HG03378 (cell line): ENCODE data around the gene CSRNP2.

ENCODE experiments used
- ATAC-seq: cut with Tn5 transposase; IDR thresholded peaks from one replicate; pipeline ENCODE4 v1.9.1; 2021; ENCODE audit warnings: mild to moderate bottlenecking, moderate library complexity; ENCODE audit not compliant: unreplicated experiment

CSRNP2 gene, protein sequence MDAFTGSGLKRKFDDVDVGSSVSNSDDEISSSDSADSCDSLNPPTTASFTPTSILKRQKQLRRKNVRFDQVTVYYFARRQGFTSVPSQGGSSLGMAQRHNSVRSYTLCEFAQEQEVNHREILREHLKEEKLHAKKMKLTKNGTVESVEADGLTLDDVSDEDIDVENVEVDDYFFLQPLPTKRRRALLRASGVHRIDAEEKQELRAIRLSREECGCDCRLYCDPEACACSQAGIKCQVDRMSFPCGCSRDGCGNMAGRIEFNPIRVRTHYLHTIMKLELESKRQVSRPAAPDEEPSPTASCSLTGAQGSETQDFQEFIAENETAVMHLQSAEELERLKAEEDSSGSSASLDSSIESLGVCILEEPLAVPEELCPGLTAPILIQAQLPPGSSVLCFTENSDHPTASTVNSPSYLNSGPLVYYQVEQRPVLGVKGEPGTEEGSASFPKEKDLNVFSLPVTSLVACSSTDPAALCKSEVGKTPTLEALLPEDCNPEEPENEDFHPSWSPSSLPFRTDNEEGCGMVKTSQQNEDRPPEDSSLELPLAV

GRCh38 chr12:51083126-51083833 lies at the start of gene CSRNP2:
CSRNP2 (minus strand) TSS chr12:51083596; CDS start chr12:51076561, 7,035 bp downstream.
- peak; percentile 87 for ATAC-seq

DNA sequence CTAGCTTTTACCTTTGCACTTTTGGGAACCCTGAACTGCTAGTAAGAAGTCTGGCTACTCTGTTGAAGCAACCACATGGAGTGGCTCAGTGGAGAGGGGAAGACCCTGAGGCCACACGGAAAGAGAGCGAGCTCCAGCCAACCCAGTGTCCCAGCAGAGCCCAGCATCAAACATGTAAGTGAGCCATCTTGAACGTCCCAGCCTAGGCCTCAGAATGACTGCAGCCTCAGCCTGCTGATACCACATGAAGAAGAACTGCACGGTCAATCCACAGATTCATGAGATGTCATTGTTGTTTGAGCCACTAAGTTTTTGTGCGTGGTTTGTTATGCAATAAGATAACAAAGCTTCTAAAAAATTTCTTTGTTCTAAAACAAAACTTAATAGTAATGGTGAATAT lies 49.3 kb upstream of the CSRNP2 start:
- no peak for ATAC-seq

DNA sequence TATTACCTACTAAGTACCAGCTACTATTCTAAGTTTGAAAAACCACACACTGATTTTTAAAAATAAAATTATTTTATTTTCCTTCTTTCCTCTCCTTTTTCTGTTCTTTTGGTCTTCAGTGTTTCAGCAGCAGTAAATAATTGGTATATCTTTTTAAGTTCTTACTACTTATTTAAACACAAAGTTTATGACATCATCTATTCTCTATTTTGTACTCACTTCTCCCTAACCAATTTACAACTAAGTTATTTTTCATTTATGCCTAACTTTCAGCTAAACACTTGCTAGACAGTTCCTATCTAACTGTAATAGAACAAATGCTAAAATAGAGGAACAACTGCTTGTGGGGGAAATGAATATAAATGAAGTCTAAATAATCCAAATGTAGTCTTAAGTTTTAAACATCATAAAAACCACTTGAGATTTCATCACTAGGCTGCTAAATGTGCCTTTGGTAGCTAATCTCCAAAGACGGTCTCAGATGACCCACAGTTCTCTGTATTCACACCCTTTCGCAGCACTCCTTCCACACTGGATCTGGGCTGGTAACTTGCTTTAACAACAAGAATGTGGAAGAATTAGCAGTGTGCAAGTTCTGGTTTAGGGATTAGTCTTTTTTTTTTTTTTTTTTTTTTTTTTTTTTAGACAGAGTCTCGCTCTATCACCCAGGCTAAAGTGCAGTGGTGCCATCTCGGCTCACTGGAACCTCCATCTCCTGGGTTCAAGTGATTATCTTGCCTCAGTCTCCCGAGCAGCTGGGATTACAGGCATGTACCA lies 48.5 kb upstream of the CSRNP2 start:
- ATAC-seq: no peak

DNA sequence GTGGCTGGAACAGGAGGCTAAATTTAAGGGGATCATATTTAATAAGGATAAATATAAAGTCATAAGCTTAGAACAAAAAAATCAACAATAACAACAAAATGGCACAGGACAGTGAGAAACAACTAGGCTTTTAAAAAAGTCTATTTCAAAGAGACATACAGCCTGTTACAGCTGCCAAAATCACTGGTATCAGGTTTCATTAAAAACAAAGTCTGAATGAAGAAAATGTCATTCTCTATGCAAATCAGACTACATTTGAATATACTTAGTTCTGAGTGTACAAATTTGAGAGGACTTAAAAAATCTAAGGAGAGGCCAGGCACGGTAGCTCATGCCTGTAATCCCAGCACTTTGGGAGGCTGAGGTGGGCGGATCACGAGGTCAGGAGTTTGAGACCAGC lies 45.5 kb upstream of the CSRNP2 start:
- no peak for ATAC-seq

- no peak for ATAC-seq
Observed at GRCh38 chr12:51127050-51127729, 43.8 kb upstream of the CSRNP2 start.

DNA sequence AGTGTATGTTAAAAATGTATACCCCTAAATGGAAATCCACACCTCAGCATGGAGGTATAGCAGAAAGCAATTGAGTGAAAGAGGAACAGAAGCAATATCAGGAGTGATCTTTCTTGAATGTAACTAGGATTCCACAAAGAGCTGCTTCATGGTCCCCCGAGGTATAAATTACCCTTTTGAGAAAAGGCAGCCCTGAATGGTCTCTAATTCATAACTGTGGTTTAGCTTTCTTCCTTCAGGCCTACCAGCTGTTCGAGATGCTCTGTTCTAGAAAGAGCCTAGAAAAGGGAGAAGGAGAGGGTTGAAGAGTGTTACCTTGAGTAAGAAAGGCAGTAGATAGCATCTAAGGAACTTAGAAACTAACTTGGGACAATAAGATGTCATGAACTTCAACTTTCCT lies 42.9 kb upstream of the CSRNP2 start:
- no peak for ATAC-seq

DNA sequence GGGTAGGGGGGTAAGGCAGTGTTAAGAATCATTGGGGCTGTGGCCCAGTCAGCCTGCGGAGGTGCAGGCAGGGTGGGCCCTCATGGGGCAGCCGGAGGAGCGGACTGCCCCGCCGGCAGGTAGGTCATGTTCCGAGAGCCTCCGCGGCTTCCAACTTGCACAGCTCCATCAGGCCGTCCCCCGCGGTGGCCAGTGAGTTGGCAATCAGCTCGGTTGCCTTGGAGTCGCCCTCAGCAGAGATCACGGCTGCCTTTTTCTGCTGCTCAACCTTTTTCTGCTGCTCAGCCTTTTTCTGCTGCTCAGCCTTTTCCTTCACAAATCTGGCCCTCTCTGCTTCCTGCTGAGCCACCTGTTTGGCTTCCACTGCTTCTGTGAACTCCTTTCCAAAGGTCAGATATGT lies 41.1 kb upstream of the CSRNP2 start:
- no peak for ATAC-seq

DNA sequence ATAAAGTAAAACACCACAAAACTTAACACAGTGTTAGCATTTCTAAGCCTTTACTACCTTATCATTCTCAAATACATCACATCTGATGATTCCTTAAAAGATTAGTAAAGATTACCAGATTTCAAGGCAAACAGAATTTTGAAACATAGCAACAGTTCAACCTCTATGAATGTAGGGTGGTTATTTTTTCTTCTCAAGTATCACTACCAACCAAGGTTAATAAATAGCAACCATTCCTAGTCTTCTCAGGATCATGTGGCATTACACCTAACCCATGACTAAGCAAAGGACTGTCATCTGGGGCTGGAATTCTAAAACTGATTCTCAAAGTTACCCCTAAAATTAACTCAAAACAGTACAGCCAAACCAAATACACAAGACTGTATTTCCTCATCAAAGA lies 39.4 kb upstream of the CSRNP2 start:
- no peak for ATAC-seq

- no peak for ATAC-seq
Observed at GRCh38 chr12:51118706-51119105, 35.3 kb upstream of the CSRNP2 start.

DNA sequence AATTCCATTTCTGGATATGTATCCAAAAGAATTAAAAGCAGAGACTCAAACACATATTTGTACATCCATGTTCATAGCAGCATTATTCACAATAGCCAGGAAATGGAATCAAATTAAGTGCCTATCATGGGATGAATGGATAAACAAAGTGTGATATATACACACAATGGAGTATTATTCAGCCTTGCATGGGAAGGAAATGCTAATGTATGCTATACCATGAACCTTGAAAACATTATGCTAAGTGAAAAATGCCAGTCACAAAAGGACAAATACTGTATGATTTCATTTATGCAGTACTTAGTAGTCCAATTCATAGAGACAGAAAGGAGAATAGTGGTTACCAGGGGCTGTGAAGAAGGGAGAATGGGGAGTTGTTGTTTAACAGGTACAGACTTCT lies 32.1 kb upstream of the CSRNP2 start:
- ATAC-seq: no peak

- ATAC-seq: no peak
Observed at GRCh38 chr12:51108136-51108535, 24.7 kb upstream of the CSRNP2 start.

- no peak for ATAC-seq
Observed at GRCh38 chr12:51103977-51104376, 20.6 kb upstream of the CSRNP2 start.

GRCh38 chr12:51098611-51099010 lies 15.2 kb upstream of the CSRNP2 start:
- ATAC-seq: no peak

- no peak for ATAC-seq
Observed at GRCh38 chr12:51090705-51091229, 7.4 kb upstream of the CSRNP2 start.

DNA sequence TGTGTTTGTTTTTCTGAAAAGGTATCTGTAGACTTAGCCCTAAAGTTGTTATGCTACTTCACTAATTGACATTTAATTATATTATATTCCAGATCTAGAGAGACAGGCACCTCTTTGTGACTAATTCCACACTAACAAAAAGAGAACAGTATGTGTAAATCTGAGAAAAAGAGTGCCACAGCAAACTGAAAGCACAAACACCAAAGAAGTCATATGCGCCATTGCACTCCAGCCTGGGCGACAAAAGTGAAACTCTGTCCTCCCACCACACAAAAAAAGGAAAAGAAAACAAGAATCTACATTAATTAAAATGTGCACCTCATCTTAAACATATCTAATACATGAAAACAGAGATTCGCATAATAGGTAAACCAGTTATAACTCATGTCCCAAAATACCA lies 4.4 kb upstream of the CSRNP2 start:
- ATAC-seq: no peak

DNA sequence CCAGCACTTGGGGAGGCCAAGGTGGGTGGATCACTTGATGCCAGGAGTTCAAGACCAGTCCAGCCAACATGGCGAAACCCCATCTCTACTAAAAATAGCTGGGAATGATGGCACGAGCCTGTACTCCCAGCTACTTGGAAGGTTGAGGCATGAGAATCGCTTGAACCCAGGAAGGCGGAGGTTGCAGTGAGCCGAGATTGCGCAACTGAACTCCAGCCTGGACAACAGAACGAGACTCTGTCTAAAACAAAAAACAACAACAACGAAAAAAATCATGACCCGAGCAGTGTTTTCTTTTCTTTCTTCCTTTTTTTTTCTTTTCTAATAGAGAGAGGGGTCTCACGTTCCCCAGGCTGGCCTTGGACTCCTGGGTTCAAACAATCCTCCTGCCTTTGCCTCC lies 3.5 kb upstream of the CSRNP2 start:
- ATAC-seq: no peak

DNA sequence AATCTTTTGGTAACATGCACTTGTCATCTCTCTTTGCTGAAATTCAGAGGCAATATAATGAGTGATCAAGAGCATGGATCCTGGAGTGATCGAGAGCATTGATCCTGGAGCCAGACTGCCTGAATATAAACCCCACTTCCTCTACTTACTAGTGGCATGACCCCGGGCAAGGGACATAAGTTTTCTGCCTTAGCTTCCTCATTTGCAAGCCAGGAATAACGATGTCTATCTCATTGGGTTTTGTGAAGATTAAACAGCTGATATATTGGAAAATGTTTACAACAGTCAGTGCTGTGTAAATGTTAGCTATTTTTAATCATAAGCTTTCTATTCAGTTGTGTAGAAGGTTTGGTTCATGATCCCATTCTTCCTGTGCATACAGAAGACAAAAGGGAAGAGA lies 2.4 kb upstream of the CSRNP2 start:
- ATAC-seq: no peak

DNA sequence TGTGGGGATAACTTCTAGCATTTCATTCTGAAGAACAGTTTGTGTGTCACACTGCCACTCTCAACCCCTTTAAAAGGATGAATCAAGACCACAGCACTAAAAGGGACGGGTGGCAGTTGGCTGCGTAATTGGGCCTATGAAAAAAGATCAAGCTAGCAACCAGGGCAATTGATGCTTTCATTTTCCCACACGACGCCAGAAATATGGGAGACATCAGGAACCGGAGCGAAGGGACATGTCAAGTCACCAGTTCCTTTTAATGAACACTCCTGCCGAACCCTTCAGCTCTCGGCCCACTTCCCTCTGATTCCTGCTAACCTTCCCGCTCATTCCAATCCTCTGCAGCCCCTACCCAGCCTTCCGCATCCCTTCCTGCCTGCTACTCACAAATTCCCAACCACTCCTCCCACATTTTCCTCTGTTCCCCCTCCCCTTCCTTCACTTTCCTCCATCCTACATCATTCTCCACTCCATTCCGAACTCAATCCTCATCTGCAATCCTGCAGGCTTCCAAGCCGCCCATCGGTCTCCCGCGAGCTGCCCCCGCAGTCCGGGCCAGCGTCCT lies 753 bp downstream of the CSRNP2 start:
- ATAC-seq: no peak

DNA sequence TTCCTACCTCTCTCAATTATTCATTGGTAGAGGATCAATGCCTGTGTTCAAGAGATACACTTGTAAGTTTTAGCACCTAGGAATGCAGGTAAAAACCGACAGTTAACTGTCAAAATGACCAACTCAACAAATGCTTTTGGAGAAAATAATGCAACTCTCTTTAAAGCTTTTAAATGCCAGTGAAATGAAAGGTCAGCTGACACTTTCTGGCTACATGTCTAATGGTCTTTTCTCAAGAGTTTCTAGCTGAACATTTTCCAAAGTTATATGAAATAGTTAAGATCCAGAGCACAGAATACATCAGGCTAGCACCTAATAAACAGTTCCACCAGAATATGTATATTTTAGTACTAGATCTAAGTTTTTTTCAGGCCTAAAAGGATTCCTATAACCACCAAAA lies 2.0 kb downstream of the CSRNP2 start:
- no peak for ATAC-seq

DNA sequence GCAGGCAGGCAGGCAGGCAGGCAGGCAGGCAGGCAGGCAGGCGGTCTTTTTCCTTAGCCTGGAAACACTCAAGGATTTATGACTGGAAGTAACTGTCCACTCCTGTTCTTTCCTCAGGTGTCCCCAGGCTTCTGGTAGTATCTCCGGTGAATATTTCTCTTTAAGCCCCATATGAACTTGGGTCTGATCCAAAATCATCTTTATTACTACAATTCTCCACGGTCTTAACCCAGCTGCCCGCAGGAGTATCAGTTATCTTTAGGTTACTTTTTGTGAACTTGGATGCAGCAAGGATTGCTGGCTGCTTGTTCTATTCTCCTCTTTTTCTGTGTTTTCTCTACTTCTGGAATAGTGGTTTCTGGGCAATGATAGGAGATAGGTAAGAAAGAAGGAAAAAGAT lies 3.3 kb downstream of the CSRNP2 start:
- no peak for ATAC-seq
